T-helper 17 cell (primary cell): Measurements from ENCODE around the gene CHST15. TPM values are rescaled to one million over a fixed set of nuclear protein-coding genes. Genes with fewer than 3 reads are reported as not detected.

ENCODE experiments used
- ATAC-seq: fragments of 150-1000 bp; cut with Tn5 transposase; 2 replicates; pipeline ENCODE4 v1.10.0; 2021; ENCODE audit warnings: mild to moderate bottlenecking, moderate library complexity
- DNase-seq, 3 donors: peaks; one replicate each; pipeline versions ENCODE4 v3.0.0 to v3.0.0-alpha.2; 2020 to 2021
- H3K9me3 ChIP-seq: one replicate; pipeline ENCODE4 v1.7.0; 2013; ENCODE audit warnings: low read length, mild to moderate bottlenecking; ENCODE audit not compliant: control insufficient read depth, poor library complexity, severe bottlenecking
- H3K27ac Mint-ChIP-seq: one replicate; pipeline ENCODE4 v1.8.0; 2022; ENCODE audit warnings: mild to moderate bottlenecking, moderate library complexity, mixed read lengths
- H3K27me3 Mint-ChIP-seq: one replicate; pipeline ENCODE4 v1.8.0; 2022; ENCODE audit warnings: mixed read lengths
- H3K36me3 Mint-ChIP-seq: one replicate; pipeline ENCODE4 v1.8.0; 2022; ENCODE audit warnings: low read depth, mixed read lengths
- H3K4me1 Mint-ChIP-seq: one replicate; pipeline ENCODE4 v1.8.0; 2022; ENCODE audit warnings: mild to moderate bottlenecking, mixed read lengths
- H3K4me3 Mint-ChIP-seq: one replicate; pipeline ENCODE4 v1.8.0; 2022; ENCODE audit warnings: mild to moderate bottlenecking, moderate library complexity, mixed read lengths
- total RNA-seq, 4 donors: library from RNA in 2 of 4; stranded (reverse) in 2 of 4; gene quantifications; one replicate each; pipeline ENCODE4 v1.2.3 and lab custom pipeline; 2022 to 2026

The CHST15 gene
- total RNA-seq, 2 donors from 2014 or later: 0.26 to 3.3 TPM

DNA sequence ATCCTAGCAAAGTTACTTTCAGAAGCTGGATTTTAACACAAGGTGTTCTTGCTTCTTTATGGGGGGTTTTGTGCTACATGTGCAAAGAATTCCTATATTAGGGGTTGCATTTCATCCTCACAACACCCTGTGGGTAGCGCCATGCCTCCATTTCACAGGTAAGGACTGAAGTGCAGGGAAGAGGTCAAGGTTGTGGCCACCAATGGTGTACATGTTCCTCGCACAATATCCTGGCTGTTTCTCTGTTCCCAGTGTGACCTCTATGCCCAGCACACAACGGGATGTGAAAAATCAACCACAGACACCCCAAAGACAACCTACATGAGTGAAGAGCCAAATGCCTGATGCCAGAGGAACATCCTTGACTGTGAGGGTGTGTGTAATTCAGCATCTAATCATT, 80.8 kb downstream of the CHST15 start:
- no peak overlapping the region for H3K4me3 Mint-ChIP-seq
- DNase-seq (no peak), ATAC-seq (no peak)
- no peaks in the 10 kb centered on the region for H3K4me1 Mint-ChIP-seq
- no peaks in the 10 kb centered on the region for H3K27me3 Mint-ChIP-seq
- H3K27ac Mint-ChIP-seq: no peak overlapping the region
- H3K9me3 ChIP-seq: no peaks in the 10 kb centered on the region
- peaks cover 2% of the 10 kb centered on the region for H3K36me3 Mint-ChIP-seq

- H3K36me3 Mint-ChIP-seq: no peaks in the 10 kb centered on the region
- no peak overlapping the region for H3K4me3 Mint-ChIP-seq
- no peaks in the 10 kb centered on the region for H3K27me3 Mint-ChIP-seq
- DNase-seq (no peak), ATAC-seq (no peak)
- no peaks in the 10 kb centered on the region for H3K4me1 Mint-ChIP-seq
- H3K27ac Mint-ChIP-seq: no peak overlapping the region
- H3K9me3 ChIP-seq: no peaks in the 10 kb centered on the region
Measured at GRCh38 chr10:124012066-124012465, 81.3 kb downstream of the CHST15 start.

- no peaks in the 10 kb centered on the region for H3K36me3 Mint-ChIP-seq
- ATAC-seq (no peak), DNase-seq (no peak)
- H3K27ac Mint-ChIP-seq: no peak overlapping the region
- H3K9me3 ChIP-seq: no peaks in the 10 kb centered on the region
- H3K4me1 Mint-ChIP-seq: no peaks in the 10 kb centered on the region
- no peaks in the 10 kb centered on the region for H3K27me3 Mint-ChIP-seq
- no peak overlapping the region for H3K4me3 Mint-ChIP-seq
Measured at GRCh38 chr10:124011464-124011863, 81.9 kb downstream of the CHST15 start.

DNA sequence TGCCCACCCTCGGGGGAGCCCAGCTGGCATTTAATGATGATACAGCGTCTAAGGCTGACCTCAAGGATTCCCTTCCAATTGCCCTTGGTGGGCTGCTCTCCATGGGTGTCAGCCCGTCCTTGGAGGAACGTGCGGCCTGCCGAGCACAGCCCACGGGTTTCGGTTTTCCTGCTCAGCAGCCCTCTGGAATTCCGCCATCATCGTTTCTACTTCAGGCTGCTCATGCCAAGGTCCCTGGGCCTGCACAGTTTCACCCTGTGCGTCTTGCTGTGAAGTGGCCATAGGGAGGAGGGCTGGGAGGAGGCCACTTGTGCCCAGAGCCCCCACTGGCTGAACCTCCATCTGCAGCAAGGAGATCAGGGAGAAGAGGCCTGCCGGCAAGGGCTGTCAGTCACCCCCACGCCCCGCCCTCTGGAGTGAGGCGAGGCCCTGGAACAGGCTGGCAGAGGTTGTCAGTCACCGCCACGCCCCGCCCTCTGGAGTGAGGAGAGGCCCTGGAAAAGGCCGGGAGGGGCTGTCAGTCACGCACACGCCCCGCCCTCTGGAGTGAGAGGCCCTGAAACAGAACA, 82.8 kb downstream of the CHST15 start:
- ATAC-seq (no peak), DNase-seq (no peak)
- Mint-ChIP-seq H3K4me1 (no peaks in the 10 kb centered on the region), H3K27me3 (no peaks in the 10 kb centered on the region), H3K27ac (no peak overlapping the region), H3K4me3 (no peak overlapping the region), H3K36me3 (no peaks in the 10 kb centered on the region)
- no peaks in the 10 kb centered on the region for H3K9me3 ChIP-seq

- no peaks in the 10 kb centered on the region for H3K9me3 ChIP-seq
- DNase-seq: no peak
- Mint-ChIP-seq H3K4me3 (no peak overlapping the region), H3K36me3 (no peaks in the 10 kb centered on the region), H3K4me1 (no peaks in the 10 kb centered on the region), H3K27ac (no peak overlapping the region), H3K27me3 (no peaks in the 10 kb centered on the region)
- no peak for ATAC-seq
Measured at GRCh38 chr10:124010024-124010423, 83.4 kb downstream of the CHST15 start.

- H3K27ac Mint-ChIP-seq: no peak overlapping the region
- no peak for ATAC-seq
Measured at GRCh38 chr10:124009231-124010015, 84.0 kb downstream of the CHST15 start.

GRCh38 chr10:124008681-124009080, 84.7 kb downstream of the CHST15 start:
- H3K9me3 ChIP-seq: no peaks in the 10 kb centered on the region
- Mint-ChIP-seq H3K4me1 (no peaks in the 10 kb centered on the region), H3K4me3 (no peak overlapping the region), H3K27ac (no peak overlapping the region), H3K36me3 (no peaks in the 10 kb centered on the region), H3K27me3 (no peaks in the 10 kb centered on the region)
- DNase-seq (no peak), ATAC-seq (no peak)

More at GRCh38 chr10:124009231-124010015, 84.0 kb downstream of the CHST15 start:
- Mint-ChIP-seq H3K36me3 (no peaks in the 10 kb centered on the region), H3K27me3 (no peaks in the 10 kb centered on the region), H3K4me1 (no peaks in the 10 kb centered on the region), H3K4me3 (no peak overlapping the region)
- no peak for DNase-seq
- no peaks in the 10 kb centered on the region for H3K9me3 ChIP-seq

- Mint-ChIP-seq H3K27ac (no peak overlapping the region), H3K27me3 (no peaks in the 10 kb centered on the region), H3K4me1 (no peaks in the 10 kb centered on the region), H3K36me3 (no peaks in the 10 kb centered on the region), H3K4me3 (no peak overlapping the region)
- ATAC-seq (no peak), DNase-seq (no peak)
- H3K9me3 ChIP-seq: no peaks in the 10 kb centered on the region
Measured at GRCh38 chr10:124008187-124008586, 85.2 kb downstream of the CHST15 start.

DNA sequence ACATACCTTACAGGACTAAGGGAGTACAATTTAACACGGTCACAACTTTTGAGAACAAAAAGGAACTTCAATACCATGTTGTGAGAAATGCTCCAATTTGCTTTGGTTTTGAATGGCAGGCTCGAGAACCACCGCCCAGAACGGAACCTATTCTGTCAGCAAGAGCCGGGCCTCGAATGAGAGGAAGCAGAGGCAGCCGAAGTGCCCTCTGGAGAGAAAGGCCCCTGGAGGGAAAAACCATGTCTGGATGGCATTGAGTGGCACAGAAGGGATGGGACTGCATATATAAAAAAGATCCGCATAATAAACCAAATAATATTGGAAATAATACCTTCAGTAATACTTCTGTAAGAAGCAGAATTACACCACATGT, 85.6 kb downstream of the CHST15 start:
- Mint-ChIP-seq H3K27ac (no peak overlapping the region), H3K4me3 (no peak overlapping the region), H3K4me1 (no peaks in the 10 kb centered on the region), H3K27me3 (no peaks in the 10 kb centered on the region), H3K36me3 (no peaks in the 10 kb centered on the region)
- DNase-seq (no peak), ATAC-seq (no peak)
- H3K9me3 ChIP-seq: no peaks in the 10 kb centered on the region

- DNase-seq: no peak
- H3K27me3 Mint-ChIP-seq: no peaks in the 10 kb centered on the region
- no peak overlapping the region for H3K27ac Mint-ChIP-seq
- H3K9me3 ChIP-seq: no peaks in the 10 kb centered on the region
- no peaks in the 10 kb centered on the region for H3K4me1 Mint-ChIP-seq
- no peak overlapping the region for H3K4me3 Mint-ChIP-seq
- H3K36me3 Mint-ChIP-seq: no peaks in the 10 kb centered on the region
- no peak for ATAC-seq
Measured at GRCh38 chr10:124007102-124007772, 86.2 kb downstream of the CHST15 start.

DNA sequence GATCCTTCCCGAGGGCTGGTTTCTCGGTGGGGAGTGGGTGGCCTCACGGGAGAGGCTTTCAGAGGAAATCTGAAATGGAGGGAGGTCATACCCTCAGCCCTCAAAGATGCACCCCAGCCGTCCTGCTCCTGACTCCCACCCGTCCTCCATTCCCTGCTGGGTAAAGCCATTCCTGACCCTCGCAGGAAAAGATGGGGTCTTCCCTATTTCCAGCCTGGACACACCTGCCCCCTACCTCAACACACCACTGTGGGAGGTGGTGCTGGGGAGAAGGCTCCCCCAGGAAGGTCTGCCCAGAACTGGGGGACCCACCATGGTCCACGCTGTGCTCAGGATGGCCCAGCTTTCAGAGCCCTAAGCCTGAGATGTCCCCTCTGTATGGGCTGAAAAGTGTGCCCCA, 86.9 kb downstream of the CHST15 start:
- ATAC-seq (no peak), DNase-seq (no peak)
- Mint-ChIP-seq H3K27ac (no peak overlapping the region), H3K27me3 (peaks cover 2% of the 10 kb centered on the region), H3K4me1 (no peaks in the 10 kb centered on the region), H3K4me3 (no peak overlapping the region), H3K36me3 (no peaks in the 10 kb centered on the region)
- H3K9me3 ChIP-seq: no peaks in the 10 kb centered on the region

GRCh38 chr10:124005991-124006392, 87.4 kb downstream of the CHST15 start:
- H3K4me3 Mint-ChIP-seq: no peak overlapping the region
- no peak overlapping the region for H3K27ac Mint-ChIP-seq
- H3K27me3 Mint-ChIP-seq: peaks cover 7% of the 10 kb centered on the region
- no peaks in the 10 kb centered on the region for H3K36me3 Mint-ChIP-seq
- DNase-seq (no peak), ATAC-seq (no peak)
- no peaks in the 10 kb centered on the region for H3K9me3 ChIP-seq
- no peaks in the 10 kb centered on the region for H3K4me1 Mint-ChIP-seq

- Mint-ChIP-seq H3K36me3 (no peaks in the 10 kb centered on the region), H3K4me1 (no peaks in the 10 kb centered on the region), H3K4me3 (no peak overlapping the region), H3K27ac (no peak overlapping the region), H3K27me3 (peaks cover 10% of the 10 kb centered on the region)
- DNase-seq: no peak
- H3K9me3 ChIP-seq: no peaks in the 10 kb centered on the region
- no peak for ATAC-seq
Measured at GRCh38 chr10:124005091-124005490, 88.3 kb downstream of the CHST15 start.

DNA sequence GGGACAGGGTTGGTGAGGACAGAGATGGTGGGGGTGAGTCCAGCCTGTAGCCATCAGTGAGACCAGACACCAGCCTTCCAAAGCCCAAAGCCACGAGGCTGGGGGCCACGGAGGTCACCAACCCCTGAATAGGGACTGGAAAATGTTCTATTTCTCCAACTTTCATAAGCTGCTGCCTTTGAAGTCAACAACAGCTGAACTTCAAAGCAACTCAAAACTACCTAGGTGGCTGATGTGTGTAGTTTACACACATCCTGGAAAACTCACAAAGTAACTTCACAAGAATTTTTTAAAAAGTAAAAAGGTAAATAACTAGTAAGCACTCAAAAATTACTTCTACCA, 88.8 kb downstream of the CHST15 start:
- H3K4me3 Mint-ChIP-seq: no peak overlapping the region
- H3K9me3 ChIP-seq: no peaks in the 10 kb centered on the region
- ATAC-seq: no peak
- no peaks in the 10 kb centered on the region for H3K4me1 Mint-ChIP-seq
- no peaks in the 10 kb centered on the region for H3K36me3 Mint-ChIP-seq
- H3K27me3 Mint-ChIP-seq: peaks cover 10% of the 10 kb centered on the region
- no peak overlapping the region for H3K27ac Mint-ChIP-seq
- DNase-seq: no peak
